KG1 (cell line): ENCODE results near the gene RAVER2.
"Not testable (repeated sequence)": the region's sequence is repeated elsewhere in the genome, so short reads cannot be mapped to it uniquely, and the experiment has no call there.

Source experiments
- DNase-seq: peaks from one replicate; lab custom pipeline; 2025; lab: John Stamatoyannopoulos, UW

Gene RAVER2

GRCh38 chr1:64811131-64811530, 66.3 kb downstream of the RAVER2 start:
- no peak for DNase-seq

- no peak for DNase-seq
Observed at GRCh38 chr1:64814427-64814826, 69.6 kb downstream of the RAVER2 start.

GRCh38 chr1:64817364-64817763, 72.5 kb downstream of the RAVER2 start:
- not testable (repeated sequence) for DNase-seq

- not testable (repeated sequence) for DNase-seq
Observed at GRCh38 chr1:64820572-64820971, 75.7 kb downstream of the RAVER2 start.

- no peak for DNase-seq
Observed at GRCh38 chr1:64822621-64823020, 77.7 kb downstream of the RAVER2 start.

GRCh38 chr1:64823691-64824476, 79.0 kb downstream of the RAVER2 start:
- DNase-seq: peak; percentile 38

GRCh38 chr1:64826991-64827390, 82.1 kb downstream of the RAVER2 start:
- no peak for DNase-seq

- no peak for DNase-seq
Observed at GRCh38 chr1:64828829-64829228, 84.0 kb downstream of the RAVER2 start.

- no peak for DNase-seq
Observed at GRCh38 chr1:64829411-64830029, 84.6 kb downstream of the RAVER2 start.

GRCh38 chr1:64830030-64830651, 85.3 kb downstream of the RAVER2 start:
- DNase-seq: no peak

GRCh38 chr1:64834734-64835133, 89.9 kb downstream of the RAVER2 start:
- no peak for DNase-seq

GRCh38 chr1:64836802-64837201, 91.9 kb downstream of the RAVER2 start:
- DNase-seq: no peak

- no peak for DNase-seq
Observed at GRCh38 chr1:64838486-64838885, 93.6 kb downstream of the RAVER2 start.

GRCh38 chr1:64839261-64839660, 94.4 kb downstream of the RAVER2 start:
- no peak for DNase-seq

GRCh38 chr1:64839732-64840405, 95.0 kb downstream of the RAVER2 start:
- DNase-seq: no peak

GRCh38 chr1:64841330-64842065, 96.6 kb downstream of the RAVER2 start:
- DNase-seq: no peak

- DNase-seq: no peak
Observed at GRCh38 chr1:64842224-64842623, 97.3 kb downstream of the RAVER2 start.

GRCh38 chr1:64843675-64844074, 98.8 kb downstream of the RAVER2 start:
- DNase-seq: no peak

GRCh38 chr1:64844175-64844574, 99.3 kb downstream of the RAVER2 start:
- no peak for DNase-seq

- no peak for DNase-seq
Observed at GRCh38 chr1:64844609-64845008, 99.7 kb downstream of the RAVER2 start.

GRCh38 chr1:64845831-64846425, 101.1 kb downstream of the RAVER2 start:
- DNase-seq: no peak
